ENCODE measurements around the gene FOXC1.

DNA sequence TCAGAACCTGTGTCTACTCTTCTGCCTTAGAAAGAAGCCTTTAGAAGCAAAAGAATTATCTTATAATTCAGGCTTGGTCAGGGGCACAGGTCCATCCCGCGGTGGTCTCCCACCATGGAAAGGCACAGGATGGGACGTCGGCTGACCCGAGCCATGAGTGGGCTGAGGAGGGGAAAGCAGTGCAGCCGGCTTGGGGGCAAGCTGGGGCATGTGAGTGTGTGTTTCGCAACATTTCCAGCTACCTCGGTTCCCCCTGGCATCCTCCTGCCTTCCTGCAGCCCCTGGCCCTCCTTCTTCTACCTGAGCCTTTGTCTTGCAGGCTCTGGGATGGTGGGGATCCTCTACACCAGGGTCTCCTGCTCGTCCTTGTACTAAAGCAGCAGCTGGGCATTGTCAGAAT, 29.1 kb upstream of the FOXC1 start:
- TF ChIP-seq, protein P1, sequence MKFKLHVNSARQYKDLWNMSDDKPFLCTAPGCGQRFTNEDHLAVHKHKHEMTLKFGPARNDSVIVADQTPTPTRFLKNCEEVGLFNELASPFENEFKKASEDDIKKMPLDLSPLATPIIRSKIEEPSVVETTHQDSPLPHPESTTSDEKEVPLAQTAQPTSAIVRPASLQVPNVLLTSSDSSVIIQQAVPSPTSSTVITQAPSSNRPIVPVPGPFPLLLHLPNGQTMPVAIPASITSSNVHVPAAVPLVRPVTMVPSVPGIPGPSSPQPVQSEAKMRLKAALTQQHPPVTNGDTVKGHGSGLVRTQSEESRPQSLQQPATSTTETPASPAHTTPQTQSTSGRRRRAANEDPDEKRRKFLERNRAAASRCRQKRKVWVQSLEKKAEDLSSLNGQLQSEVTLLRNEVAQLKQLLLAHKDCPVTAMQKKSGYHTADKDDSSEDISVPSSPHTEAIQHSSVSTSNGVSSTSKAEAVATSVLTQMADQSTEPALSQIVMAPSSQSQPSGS (CRISPR knock-in tag; IDR thresholded peaks at IDR 0.05) = no peak
- TF ChIP-seq EP300 (IDR thresholded peaks at IDR 0.05; ENCODE audit: low read depth in 2 of 2, low read length in 2 of 2) (no peak), EP300 (CRISPR knock-in tag; IDR thresholded peaks at IDR 0.05; ENCODE audit: borderline replicate concordance) (no peak), BRD4 (CRISPR knock-in tag; IDR thresholded peaks at IDR 0.05) (no peak), MXI1 (IDR thresholded peaks at IDR 0.05; ENCODE audit: borderline replicate concordance, low read depth, low read length) (no peak), EZH2 (conservative IDR thresholded peaks at IDR 0.05; ENCODE audit: low read depth, low read length) (no peak), SAP130 (CRISPR knock-in tag; IDR thresholded peaks at IDR 0.05; ENCODE audit: low read depth) (no peak)
- TF ChIP-seq, protein P2, sequence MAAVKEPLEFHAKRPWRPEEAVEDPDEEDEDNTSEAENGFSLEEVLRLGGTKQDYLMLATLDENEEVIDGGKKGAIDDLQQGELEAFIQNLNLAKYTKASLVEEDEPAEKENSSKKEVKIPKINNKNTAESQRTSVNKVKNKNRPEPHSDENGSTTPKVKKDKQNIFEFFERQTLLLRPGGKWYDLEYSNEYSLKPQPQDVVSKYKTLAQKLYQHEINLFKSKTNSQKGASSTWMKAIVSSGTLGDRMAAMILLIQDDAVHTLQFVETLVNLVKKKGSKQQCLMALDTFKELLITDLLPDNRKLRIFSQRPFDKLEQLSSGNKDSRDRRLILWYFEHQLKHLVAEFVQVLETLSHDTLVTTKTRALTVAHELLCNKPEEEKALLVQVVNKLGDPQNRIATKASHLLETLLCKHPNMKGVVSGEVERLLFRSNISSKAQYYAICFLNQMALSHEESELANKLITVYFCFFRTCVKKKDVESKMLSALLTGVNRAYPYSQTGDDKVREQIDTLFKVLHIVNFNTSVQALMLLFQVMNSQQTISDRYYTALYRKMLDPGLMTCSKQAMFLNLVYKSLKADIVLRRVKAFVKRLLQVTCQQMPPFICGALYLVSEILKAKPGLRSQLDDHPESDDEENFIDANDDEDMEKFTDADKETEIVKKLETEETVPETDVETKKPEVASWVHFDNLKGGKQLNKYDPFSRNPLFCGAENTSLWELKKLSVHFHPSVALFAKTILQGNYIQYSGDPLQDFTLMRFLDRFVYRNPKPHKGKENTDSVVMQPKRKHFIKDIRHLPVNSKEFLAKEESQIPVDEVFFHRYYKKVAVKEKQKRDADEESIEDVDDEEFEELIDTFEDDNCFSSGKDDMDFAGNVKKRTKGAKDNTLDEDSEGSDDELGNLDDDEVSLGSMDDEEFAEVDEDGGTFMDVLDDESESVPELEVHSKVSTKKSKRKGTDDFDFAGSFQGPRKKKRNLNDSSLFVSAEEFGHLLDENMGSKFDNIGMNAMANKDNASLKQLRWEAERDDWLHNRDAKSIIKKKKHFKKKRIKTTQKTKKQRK (IDR thresholded peaks at IDR 0.05; ENCODE audit: low read length) = no peak
- TF ChIP-seq, protein P3, sequence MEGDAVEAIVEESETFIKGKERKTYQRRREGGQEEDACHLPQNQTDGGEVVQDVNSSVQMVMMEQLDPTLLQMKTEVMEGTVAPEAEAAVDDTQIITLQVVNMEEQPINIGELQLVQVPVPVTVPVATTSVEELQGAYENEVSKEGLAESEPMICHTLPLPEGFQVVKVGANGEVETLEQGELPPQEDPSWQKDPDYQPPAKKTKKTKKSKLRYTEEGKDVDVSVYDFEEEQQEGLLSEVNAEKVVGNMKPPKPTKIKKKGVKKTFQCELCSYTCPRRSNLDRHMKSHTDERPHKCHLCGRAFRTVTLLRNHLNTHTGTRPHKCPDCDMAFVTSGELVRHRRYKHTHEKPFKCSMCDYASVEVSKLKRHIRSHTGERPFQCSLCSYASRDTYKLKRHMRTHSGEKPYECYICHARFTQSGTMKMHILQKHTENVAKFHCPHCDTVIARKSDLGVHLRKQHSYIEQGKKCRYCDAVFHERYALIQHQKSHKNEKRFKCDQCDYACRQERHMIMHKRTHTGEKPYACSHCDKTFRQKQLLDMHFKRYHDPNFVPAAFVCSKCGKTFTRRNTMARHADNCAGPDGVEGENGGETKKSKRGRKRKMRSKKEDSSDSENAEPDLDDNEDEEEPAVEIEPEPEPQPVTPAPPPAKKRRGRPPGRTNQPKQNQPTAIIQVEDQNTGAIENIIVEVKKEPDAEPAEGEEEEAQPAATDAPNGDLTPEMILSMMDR (CRISPR knock-in tag; IDR thresholded peaks at IDR 0.05) = no peak

Measured in HepG2 (cell line).